GM12873 (cell line): ENCODE measurements around the gene PSMD2.

ENCODE experiments used
- TF ChIP-seq, protein P1 (sequence below): IDR thresholded peaks from 2 replicates; pipeline ENCODE4 v1.5.1; 2012; ENCODE audit warnings: low read depth, mild to moderate bottlenecking, moderate library complexity, low read length, control low read depth; ENCODE audit not compliant: insufficient read depth; ENCODE audit errors: missing control alignments

Gene PSMD2

DNA sequence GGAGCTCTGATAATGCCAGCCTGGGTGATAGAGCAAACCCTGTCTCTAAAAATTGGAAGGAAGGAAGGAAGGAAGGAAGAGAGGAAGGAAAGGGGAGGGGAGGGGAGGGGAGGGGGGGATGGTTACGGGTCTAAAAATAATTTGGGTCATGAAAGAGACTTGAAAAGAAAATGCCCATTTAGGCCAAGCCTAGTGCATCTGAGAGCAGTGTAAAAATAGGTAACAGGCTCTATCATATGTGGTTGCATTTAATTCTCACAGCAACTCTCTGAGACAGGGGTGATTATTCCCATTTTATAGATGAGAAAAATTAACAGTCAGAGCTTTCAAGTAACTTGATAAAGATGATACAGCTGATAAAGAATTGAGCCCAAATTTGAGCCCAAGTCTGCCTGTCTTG, 26.8 kb upstream of the PSMD2 start:
- TF ChIP-seq, protein P1, sequence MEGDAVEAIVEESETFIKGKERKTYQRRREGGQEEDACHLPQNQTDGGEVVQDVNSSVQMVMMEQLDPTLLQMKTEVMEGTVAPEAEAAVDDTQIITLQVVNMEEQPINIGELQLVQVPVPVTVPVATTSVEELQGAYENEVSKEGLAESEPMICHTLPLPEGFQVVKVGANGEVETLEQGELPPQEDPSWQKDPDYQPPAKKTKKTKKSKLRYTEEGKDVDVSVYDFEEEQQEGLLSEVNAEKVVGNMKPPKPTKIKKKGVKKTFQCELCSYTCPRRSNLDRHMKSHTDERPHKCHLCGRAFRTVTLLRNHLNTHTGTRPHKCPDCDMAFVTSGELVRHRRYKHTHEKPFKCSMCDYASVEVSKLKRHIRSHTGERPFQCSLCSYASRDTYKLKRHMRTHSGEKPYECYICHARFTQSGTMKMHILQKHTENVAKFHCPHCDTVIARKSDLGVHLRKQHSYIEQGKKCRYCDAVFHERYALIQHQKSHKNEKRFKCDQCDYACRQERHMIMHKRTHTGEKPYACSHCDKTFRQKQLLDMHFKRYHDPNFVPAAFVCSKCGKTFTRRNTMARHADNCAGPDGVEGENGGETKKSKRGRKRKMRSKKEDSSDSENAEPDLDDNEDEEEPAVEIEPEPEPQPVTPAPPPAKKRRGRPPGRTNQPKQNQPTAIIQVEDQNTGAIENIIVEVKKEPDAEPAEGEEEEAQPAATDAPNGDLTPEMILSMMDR: no peak

- TF ChIP-seq, protein P1: no peak
Observed at GRCh38 chr3:184275381-184275701, 23.7 kb upstream of the PSMD2 start.

DNA sequence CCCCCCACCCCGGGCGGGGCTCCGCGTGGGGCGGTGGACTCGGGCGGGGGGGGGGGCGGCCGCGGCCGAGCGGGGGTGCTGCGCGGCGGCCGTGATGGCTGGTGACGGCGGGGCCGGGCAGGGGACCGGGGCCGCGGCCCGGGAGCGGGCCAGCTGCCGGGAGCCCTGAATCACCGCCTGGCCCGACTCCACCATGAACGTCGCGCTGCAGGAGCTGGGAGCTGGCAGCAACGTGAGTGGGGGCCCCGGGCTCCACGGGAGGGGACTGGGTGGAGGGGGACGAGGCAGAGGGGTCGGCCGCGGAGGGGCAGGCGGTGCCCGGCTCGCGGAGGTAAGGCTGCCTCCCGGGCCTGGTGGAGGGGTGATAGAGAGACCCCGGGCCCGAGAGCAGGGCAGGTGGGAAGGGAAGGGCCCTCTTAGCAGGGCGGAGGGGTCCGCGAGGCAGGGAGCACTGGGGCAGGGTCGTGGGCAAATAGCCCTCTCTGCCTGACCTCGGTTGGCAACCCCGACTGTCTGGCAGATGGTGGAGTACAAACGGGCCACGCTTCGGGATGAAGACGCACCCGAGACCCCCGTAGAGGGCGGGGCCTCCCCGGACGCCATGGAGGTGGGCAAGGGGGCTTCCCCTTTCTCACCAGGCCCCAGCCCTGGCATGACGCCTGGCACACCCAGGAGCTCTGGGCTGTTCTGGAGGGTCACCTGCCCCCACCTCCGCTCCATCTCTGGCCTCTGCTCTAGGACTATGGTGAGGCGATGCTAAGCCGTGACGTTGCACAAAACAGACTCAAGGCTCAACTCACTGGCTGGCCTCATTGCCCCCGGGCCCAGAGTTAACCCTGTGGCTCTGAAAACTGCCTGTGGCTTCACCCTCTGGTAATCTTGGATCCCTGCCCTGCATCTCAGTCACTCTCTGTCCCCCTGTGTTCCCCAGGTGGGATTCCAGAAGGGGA, 22.8 kb upstream of the PSMD2 start, which contains the start of gene ECE2:
TSS of gene ECE2 (plus strand) at position 62 of the 950 bp plus-strand sequence. CDS start at position 194, 132 bp downstream.
- TF ChIP-seq, protein P1: no peak

GRCh38 chr3:184277366-184277765, 21.7 kb upstream of the PSMD2 start:
- TF ChIP-seq, protein P1: no peak

- TF ChIP-seq, protein P1: no peak
Observed at GRCh38 chr3:184282941-184283340, 16.1 kb upstream of the PSMD2 start.

GRCh38 chr3:184283681-184284080, 15.4 kb upstream of the PSMD2 start:
- TF ChIP-seq, protein P1: no peak

GRCh38 chr3:184284696-184285095, 14.3 kb upstream of the PSMD2 start:
- TF ChIP-seq, protein P1: peak; percentile 42
